ENCODE results near the gene AOC2.

AOC2 gene

GRCh38 chr17:42844271-42844670 is at the start of gene AOC2:
TSS of gene AOC2 (plus strand) at chr17:42844580. CDS start at chr17:42844627, 47 bp downstream.
- TF ChIP-seq CTCF (IDR thresholded peaks at IDR 0.05; ENCODE audit: control insufficient read depth, extremely low read depth, insufficient read depth) = no peak
- no peak for DNase-seq (ENCODE audit: low read depth)
- H3K4me3 ChIP-seq (ENCODE audit: low read depth, low read length) = no peak within 1 kb of the TSS

- no peak for DNase-seq (ENCODE audit: low read depth)
- TF ChIP-seq CTCF (IDR thresholded peaks at IDR 0.05; ENCODE audit: control insufficient read depth, extremely low read depth, insufficient read depth) = no peak
Observed at GRCh38 chr17:42795061-42795460, 49.3 kb upstream of the AOC2 start.

GRCh38 chr17:42795465-42795864 is 48.9 kb upstream of the AOC2 start:
- DNase-seq (ENCODE audit: low read depth) = no peak
- no peak overlapping the region for H3K4me3 ChIP-seq (ENCODE audit: low read depth, low read length)
- no peak for TF ChIP-seq CTCF (IDR thresholded peaks at IDR 0.05; ENCODE audit: control insufficient read depth, extremely low read depth, insufficient read depth)

More at GRCh38 chr17:42795061-42795460, 49.3 kb upstream of the AOC2 start:
- H3K4me3 ChIP-seq (ENCODE audit: low read depth, low read length) = no peak overlapping the region

GRCh38 chr17:42796066-42796758 is 48.2 kb upstream of the AOC2 start:
- no peak for TF ChIP-seq CTCF (IDR thresholded peaks at IDR 0.05; ENCODE audit: control insufficient read depth, extremely low read depth, insufficient read depth)
- no peak overlapping the region for H3K4me3 ChIP-seq (ENCODE audit: low read depth, low read length)
- DNase-seq (ENCODE audit: low read depth) = no peak

- no peak for TF ChIP-seq CTCF (IDR thresholded peaks at IDR 0.05; ENCODE audit: control insufficient read depth, extremely low read depth, insufficient read depth)
- no peak for DNase-seq (ENCODE audit: low read depth)
- H3K4me3 ChIP-seq (ENCODE audit: low read depth, low read length) = peak overlapping the region; percentile 99
Observed at GRCh38 chr17:42797067-42798007, 47.0 kb upstream of the AOC2 start.

GRCh38 chr17:42798011-42798382 is 46.4 kb upstream of the AOC2 start:
- H3K4me3 ChIP-seq (ENCODE audit: low read depth, low read length) = peak overlapping the region; percentile 99
- no peak for DNase-seq (ENCODE audit: low read depth)
- TF ChIP-seq CTCF (IDR thresholded peaks at IDR 0.05; ENCODE audit: control insufficient read depth, extremely low read depth, insufficient read depth) = no peak
